GM19438 (cell line): ENCODE data around the gene DEGS1.

Source experiments
- ATAC-seq: cut with Tn5 transposase; IDR thresholded peaks from one replicate; pipeline ENCODE4 v1.9.1; 2021; ENCODE audit warnings: low read depth; ENCODE audit not compliant: unreplicated experiment

Gene DEGS1

DNA sequence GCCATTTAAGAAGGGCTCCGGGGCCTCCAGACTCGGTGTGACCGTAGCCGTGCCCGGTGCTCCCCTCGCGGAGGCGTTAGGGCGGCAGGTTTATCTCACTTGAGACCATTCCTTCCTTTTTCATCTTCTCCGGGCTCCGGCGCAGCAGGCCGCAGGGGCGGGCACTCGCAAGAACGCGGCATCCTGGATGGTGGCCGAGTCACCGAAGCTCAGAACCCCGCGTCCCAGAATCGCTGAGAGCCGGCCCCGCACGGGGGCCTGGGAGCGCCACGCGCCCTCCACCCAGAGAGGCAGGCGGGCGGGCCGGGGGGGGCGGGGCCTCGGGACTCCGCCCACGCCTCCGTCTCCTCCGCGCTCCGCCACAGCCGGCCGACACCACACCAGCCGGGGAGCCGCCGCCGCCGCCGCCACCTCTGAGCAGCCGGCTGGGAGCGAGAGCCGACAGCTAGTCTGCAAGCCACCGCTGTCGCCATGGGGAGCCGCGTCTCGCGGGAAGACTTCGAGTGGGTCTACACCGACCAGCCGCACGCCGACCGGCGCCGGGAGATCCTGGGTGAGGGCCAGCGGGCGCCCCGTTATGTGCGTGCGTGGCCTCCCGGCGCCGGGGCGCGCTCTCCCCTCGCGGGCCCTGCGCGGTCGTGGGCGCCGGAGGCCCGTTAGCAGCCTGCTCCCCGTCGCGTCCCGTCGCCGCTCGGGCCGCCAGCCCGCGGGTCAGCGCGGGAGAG, at the start of gene DEGS1:
Gene DEGS1, plus strand, starts transcription at position 375 of the 725 bp plus-strand sequence. Its CDS starts 97 bp downstream, at position 472.
- peak; percentile 65 for ATAC-seq

DNA sequence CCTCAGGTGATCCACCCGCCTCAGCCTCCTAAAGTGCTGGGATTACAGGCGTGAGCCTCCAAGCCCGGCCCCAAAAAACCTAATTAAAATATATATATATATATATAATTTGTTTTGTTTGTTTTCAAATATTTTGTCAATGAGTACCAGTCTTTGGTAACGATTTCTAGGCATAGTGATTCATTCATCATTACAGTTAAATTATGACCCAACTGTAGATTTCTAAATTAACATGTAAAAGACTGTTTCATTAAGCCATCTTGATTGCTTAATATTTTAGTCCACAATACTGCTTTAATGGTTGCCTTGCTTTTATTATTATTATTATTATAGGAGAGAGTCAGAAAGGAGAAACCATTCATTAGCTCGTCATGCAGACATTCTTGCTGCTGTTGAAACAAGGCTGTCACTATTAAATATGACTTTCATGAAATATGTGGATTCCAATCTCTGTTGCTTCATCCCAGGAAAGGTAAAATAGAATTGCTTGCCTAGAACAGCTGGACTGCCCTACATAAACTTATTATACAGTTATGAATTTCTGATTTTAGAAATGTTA, 49.2 kb upstream of the DEGS1 start:
- ATAC-seq: no peak

DNA sequence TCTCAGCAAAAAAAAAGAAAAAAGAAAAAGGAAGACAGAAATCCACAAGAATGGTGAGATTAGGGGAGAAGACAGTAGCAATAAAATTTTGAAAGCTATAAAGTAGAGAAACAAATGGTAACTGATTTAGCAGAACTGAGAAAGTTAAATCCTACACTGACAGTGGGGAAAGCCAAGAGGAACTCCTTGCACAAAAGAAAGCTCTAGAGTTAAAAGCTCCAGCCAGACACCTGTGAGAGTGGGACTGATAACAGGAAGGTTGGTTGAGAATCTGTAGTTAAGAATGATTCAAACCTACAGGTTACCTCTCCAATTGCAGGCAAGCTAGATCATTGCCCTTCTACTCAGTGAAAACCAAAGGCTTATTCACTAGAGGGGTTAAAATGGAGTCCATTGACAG, 45.5 kb upstream of the DEGS1 start:
- no peak for ATAC-seq

DNA sequence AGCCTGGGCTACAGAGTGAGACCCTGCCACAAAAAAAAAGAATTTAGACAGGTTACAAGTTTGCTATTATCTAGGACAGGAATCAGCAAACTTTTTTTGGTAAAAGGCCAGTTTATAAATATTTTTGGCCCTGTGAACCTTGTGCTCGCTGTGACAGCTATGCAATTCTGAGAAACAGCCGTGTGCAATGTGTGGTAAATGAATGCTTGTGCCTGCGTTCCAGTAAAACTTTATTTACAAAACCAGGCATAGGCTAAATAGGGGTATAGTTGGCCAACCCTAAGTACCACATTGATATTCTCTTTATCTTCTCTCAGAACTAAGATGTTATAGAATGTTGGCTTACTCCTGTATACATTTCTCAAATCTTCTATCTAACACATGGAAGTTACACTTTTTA, 44.8 kb upstream of the DEGS1 start:
- ATAC-seq: no peak

DNA sequence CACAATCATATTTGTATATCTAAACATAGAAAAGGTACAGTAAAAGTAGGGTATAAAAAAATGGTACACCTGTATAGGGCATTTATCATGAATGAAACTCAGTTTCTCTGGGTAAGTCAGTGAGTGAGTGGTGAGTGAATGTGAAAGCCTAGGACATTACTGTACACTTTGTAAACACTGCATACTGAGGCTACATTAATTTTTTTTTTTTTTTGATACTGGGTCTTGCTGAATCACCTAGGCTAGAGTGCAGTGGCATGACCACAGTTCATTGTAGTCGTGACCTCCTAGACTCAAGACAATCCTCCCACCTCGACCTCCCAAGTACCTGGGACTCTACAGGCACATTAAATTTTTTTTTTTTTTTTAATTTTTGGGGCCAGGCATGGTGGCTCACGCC, 41.3 kb upstream of the DEGS1 start:
- no peak for ATAC-seq

DNA sequence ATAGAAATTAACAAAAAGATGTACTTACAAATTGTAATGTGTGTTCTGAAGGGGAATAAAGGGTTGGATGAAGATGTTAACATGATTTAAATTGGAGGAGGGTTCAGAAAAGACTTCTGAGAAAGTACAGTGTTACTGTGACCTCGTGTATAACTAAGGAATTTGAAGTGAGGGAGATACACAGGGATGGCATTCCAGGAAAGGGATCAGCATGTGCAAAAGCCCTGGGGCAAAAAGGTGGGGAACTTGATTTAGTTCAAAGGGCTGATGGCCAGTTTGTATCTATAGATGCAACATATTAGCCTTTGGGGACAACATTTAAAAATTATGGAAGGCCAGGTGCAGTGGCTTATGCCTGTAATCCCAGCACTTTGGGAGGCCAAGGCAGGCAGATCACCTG, 33.3 kb upstream of the DEGS1 start:
- no peak for ATAC-seq

DNA sequence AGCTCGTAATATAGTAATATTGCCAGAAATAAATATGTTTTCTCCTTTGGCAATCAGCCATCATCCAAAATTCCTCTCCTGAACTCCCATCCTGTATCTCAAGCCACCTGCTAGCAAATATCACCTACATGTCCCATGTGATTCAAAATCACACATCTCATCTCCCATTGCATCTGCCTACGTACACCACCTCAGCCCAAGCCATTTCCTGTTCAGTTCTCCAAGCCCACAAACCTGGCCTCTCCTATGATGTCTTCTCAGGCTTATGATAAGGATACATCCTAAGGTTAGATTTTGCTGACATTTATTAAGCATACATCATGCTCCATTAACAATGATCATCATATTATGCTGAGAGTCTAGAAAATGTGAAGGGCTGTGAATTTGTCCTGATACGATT, 31.9 kb upstream of the DEGS1 start:
- no peak for ATAC-seq

DNA sequence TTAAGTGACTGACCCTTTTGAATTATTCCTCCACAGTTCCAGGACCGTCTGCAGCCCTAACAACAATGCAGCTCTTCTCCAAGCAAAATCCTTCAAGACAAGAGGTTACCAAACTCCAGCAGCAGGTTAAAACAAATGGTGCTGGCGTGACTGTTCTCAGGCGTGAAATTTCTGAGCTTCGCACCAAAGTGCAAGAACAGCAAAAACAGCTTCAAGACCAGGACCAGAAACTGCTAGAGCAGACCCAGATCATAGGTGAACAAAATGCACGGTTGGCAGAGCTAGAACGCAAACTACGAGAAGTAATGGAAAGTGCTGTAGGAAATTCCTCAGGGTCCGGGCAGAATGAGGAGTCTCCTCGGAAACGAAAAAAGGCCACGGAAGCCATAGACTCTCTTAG, 25.7 kb upstream of the DEGS1 start:
- no peak for ATAC-seq

DNA sequence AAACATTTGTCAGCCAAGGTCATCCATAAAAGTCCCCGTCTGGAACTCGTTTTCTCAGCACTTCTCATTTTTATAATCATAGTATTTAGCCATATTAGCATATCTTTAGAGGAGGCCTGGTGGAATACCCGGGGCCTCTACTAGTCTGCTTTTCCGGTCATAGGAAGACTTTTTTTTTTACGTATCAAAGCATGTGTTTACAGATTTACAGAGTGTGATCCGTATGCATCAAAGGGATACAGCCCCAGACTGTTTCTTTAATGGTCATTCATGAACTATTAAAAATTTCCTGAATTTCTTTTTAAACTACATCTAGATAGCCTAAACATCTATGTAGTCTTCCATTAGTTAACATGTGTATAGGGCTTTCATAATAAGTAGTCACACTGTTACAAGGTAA, 23.5 kb upstream of the DEGS1 start:
- no peak for ATAC-seq

DNA sequence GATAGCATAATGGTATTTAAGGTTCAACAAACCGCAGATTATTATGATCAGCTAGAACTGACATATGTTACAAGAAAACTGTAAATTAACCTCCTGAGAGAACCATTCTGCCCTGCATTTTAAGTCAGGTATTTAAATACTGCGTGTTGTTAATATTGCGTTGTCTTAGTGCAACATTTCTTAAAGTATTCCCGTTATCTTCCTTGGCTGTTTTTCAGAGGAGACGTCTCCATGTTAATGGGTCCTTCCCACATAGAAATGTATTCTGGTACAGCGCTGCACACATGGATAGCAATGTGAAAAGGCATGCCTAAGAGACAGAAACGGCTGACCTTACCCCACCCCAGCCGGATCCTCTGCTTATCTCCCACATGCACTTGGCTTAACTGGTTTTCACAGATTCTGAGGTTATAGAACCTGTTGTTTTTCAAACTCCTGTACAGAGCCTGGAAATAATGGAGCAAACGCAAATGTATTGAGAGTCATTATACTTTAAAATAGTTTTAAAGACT, 22.8 kb upstream of the DEGS1 start:
- ATAC-seq: no peak

DNA sequence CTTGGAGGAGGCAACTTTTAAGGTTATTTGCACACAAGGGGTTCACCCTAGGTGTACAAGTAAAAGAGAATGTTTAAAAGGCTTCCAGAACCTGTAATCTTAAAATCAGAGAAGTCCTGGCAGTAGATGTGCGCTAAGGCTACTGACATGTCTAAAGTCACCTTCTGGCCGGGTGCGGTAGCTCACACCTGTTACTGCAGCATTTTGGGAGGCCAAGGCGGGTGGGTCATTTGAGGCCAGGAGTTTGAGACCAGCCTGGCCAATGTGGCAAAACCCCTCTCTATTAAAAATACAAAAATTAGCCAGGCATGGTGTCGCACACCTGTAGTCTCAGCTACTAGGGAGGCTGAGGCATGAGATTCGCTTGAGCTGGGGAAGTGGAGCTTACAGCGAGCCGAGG, 20.3 kb upstream of the DEGS1 start:
- ATAC-seq: no peak

DNA sequence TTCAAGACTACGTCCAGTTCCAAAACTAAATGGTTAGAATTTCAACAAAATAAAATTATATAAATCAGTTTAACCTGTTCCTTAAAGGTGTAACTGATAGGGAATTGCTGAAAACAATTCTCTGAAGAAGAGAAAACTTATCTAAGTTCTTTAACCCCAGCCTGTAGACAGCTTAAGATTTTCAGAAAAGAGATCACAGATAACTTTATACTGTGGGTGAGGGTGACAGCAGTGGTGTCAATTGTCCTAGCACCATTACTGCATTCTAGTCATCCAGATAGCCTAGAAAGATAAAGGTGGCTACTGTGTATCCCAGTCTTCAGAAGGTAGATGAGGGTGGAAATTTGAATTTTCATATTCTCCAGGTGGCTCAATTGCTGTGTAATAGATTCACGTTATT, 19.7 kb upstream of the DEGS1 start:
- ATAC-seq: no peak

DNA sequence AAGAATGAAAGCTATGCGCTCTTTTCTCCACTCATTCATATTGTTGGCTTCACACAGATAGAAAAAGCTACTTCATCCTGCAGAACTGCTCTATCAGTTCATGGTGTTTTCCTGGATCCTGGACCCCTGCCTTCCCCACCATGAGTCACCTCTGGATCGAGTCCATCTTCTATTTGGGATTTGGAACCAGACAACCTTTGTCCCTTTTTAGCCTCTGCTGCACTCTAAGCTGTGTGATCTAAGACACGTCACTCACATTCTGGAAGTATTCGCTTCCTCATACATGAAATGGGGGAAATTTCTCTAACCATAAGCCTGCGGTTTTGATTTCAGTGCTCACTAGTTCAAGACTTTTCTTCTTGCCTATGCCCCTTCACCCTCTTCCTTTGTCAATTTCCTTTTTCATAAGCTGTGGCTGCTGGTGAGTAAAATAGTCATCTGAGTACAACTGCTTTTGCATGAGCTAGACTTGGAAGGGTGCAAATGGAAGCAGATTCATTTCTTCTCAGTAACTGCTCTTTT, 14.1 kb upstream of the DEGS1 start:
- ATAC-seq: peak; percentile 89

DNA sequence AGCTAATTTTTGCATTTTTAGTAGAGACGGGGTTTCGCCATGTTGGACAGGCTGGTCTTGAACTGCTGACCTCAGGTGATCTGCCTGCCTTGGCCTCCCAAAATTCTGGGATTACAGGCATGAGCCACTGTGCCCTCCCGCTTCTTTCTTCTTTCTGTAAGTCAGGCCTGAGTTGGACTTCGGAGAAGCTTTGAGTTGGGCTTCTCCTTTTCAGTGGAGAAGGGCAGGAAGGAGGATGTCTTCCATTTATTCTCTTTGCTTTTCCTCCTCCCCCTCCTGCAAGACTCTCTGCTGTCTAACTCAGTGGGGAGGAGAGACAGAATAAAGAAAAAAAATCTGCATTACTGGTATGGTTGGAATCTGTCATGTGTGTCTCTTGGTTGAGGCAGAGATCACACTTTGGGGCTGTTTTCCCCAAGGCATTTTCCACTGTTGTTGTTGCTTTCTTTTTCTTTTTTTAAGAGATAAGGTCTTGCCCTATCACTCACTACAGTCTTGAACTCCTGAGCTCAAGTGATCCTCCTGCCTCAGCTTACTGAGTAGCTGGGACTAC, 13.2 kb upstream of the DEGS1 start:
- no peak for ATAC-seq

DNA sequence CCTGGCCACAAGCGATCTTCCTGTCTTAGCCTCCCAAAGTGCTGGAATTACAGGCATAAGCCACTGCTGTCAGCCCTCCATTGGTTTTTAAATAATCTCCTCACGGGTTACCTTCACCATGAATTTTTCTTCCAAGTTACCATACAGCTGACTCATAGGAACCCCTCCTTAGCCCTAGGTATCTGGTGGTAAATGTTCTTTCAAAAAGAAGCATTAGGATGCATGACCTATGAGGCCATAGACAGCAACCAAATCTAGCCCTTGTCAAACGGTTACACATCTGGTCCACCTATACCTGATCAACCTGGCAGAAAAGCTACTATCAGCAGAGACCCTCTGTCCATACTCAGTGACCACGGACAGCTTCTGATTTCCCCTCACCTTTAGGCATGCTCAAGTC, 12.7 kb upstream of the DEGS1 start:
- ATAC-seq: no peak

DNA sequence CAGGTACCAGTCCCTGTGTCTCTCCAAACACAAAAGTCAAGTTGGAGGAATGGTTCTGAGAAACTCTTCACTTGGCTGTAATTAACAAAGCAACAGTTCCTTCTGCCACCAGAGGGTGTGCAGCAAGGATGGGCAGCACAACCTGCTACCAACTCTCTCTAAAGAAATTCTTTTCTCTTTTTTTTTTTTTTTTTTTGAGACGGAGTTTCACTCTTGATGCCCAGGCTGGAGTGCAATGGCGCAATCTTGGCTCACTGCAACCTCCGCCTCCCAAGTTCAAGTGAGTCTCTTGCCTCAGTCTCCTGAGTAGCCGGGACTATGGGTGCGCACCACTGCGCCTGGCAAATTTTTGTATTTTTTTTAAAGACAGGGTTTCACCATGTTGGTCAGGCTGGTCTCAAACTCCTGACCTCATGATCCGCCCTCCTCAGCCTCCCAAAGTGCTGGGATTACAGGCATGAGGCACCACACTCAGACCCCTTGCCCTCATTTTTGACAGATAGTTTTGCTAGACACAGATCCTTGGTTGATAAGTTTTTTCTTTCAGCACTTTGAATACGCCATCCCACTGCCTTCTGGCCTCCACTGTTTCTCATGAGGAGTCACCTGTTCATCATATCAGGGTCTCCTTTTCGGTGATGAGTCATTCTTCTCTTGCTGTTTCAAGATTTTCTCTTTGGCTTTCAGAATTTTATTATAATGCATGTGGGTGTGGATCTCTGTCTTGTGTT, 12.1 kb upstream of the DEGS1 start:
- no peak for ATAC-seq

DNA sequence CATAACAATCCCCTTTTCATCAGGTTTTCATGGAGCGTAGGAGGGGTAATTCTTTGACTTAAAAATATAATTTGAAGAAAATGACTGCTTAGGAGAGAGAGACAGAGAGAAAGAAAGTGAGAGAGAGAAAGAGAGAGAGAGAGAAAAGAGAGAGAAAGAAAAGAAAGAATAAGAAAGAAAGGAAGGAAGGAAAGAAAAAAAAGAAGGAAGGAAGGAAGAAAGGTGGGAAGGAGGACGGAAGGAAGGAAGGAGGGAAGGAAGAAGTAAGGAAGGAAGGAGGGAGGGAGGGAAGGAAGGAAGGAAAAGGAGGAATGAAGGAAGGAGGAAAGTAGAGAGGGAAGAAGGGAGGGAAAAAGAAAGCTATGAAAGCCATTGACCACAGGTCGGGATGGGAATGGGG, 10.8 kb upstream of the DEGS1 start:
- no peak for ATAC-seq

DNA sequence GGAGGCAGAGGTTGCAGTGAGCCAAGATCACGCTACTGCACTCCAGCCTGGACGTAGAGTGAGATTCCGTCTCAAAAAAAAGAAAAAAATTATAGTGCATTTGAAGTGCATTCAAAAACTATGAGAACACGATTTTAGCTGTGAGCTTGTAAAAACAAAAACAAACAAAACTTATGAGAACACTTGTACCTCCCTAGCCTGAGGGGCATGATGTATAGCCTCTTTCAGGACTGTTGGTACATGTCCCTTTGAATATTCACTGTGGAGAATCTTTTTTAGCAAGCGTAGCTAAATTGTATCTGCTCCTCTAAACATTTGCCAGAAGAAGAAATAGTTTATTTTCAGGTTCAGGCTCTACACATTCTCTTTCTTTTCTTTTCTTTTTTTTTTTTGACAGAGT, 9.5 kb upstream of the DEGS1 start:
- ATAC-seq: no peak

DNA sequence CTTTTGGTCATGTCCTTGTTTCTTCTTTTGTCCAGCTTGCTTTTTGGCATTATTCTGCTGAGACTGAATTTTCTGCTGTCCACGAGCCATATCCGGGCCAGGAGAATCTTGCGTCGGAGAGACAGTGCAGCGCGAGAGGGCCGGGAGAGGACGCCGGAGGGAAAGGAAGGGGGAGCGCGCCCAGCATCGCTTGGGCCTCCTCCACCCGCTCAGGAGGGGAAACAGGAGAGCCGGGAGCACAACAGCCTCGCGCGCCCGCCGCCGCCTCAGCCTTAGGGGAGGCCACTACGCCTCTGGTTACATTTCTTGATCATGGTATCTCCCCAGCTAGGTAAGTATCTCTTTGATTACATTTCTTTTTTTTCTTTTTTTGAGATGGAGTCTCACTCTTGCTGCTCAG, 7.4 kb upstream of the DEGS1 start:
- ATAC-seq: no peak

DNA sequence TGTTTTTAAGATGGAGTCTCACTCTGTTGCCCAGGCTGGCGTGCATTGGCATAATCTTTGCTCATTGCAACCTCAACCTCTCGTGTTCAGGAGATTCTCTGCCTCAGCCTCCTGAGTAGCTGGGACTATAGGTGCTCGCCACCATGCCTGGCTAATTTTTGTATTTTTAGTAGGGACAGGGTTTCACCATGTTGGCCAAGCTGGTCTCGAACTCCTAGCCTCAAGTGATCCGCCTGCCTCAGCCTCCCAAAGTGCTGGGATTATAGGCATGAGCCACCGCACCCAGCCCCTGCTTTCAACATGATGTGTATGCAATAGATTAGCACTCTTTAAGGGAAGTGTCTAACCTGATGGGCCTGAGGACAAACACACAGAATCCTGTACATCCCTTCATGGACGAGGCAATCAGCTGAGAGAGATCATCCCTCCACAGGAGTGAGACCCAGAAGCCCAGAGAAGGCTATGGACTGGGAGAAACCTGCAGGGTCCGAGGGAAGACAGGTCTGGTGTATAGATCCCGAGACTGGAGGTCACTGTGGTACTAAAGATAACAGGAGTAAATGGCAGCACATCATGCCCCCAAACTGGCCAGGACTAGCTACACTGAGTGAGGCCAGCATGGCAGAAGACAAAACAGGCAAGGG, 5.6 kb upstream of the DEGS1 start:
- ATAC-seq: no peak

DNA sequence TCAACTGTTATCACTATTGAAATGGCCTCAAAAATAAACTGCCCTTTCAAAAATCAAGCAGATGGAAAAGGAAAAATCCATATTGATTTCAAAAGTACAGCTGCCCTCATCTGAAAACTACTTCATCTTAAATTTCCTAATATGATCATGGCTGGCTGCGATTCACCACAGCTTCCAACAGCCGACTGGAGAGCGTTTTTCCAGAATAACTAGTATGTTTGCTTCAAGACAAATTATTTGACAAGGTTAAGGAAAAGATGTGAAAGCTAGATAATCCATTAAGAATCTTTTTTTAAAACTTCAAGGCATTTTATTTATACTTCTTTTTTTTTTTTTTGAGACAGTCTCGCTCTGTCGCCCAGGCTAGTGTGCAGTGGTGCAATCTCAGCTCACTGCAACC, 4.1 kb upstream of the DEGS1 start:
- no peak for ATAC-seq
